HL-60 (cell line): ENCODE measurements around the gene XKR8.

Source experiments
- DNase-seq, 2 experiments: peaks; one replicate each; pipeline ENCODE4 v3.0.0-alpha.2; 2010 to 2020; ENCODE audit warnings: low read depth in 1 of 2, low spot score in 1 of 2
- H3K27ac ChIP-seq: fragments of 250-450 bp; sonication (Bioruptor Pico); replicated peaks from 2 replicates; pipeline ENCODE4 v1.5.1; 2020; ENCODE audit warnings: mild to moderate bottlenecking, moderate library complexity
- H3K27me3 ChIP-seq: fragments of 250-450 bp; sonication (Bioruptor Pico); 2 replicates; pipeline ENCODE4 v1.5.1; 2021; ENCODE audit warnings: mild to moderate bottlenecking, moderate library complexity; ENCODE audit not compliant: insufficient read depth, poor library complexity, severe bottlenecking
- H3K4me3 ChIP-seq: replicated peaks from 2 replicates; pipeline ENCODE4 v1.5.1; 2011; ENCODE audit warnings: mild to moderate bottlenecking, control low read depth, low read length; ENCODE audit not compliant: insufficient read depth
- GABPA ChIP-seq: IDR thresholded peaks from 2 replicates; pipeline ENCODE4 v1.6.1; 2012; ENCODE audit warnings: low read depth
- POLR2AphosphoS5 ChIP-seq: IDR thresholded peaks from 2 replicates; pipeline ENCODE4 v1.6.1; 2012; ENCODE audit warnings: low read depth
- REST ChIP-seq: IDR thresholded peaks from 2 replicates; pipeline ENCODE4 v1.6.1; 2012; ENCODE audit warnings: low read depth; ENCODE audit not compliant: insufficient replicate concordance
- SPI1 ChIP-seq: IDR thresholded peaks from 2 replicates; pipeline ENCODE4 v1.6.1; 2012; ENCODE audit warnings: low read depth, mild to moderate bottlenecking, borderline replicate concordance
- TF ChIP-seq, protein P1 (sequence below): IDR thresholded peaks from one replicate; pipeline ENCODE4 v1.5.1; 2011; ENCODE audit warnings: low read length, control low read depth, inconsistent platforms; ENCODE audit not compliant: insufficient read depth

The XKR8 gene

DNA sequence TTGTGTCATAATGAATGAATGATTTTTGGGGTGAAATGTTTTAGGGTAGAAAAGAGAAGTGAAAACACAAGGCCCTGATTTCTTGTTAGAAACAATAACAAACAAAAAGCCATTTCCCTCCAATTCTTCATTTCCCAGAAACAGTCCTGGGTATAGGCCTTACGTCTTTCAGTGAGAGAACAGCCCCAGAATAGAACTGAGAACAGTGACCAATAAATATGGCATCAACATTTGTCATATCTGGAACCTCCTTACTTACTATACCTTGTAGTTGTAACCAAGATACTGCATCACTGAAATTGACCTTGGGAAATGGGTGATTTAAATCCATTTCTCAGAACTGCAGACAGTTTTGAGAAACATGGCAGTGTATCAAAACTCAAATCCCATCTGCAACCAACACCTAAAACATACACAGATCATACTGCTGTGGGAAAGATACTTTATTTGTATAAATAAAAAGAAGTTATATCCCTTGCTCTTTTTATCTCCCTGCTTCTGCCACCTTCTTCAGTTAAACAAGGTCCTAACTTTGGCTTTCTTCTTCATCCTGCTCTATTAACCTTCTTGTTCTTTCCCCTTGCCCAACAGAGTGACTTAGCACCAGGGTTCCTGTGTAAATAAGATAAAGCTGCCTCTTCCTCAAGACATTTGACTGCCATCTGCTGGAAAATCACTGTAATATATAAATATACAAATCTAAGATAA, 19.5 kb downstream of the XKR8 start:
- peak; percentile 22 to 59 for DNase-seq
- Histone ChIP-seq H3K27me3 (no peaks in the 10 kb centered on the region), H3K4me3 (no peak overlapping the region), H3K27ac (no peak overlapping the region)
- TF ChIP-seq SPI1 (no peak), GABPA (no peak), REST (no peak), POLR2AphosphoS5 (no peak)
- TF ChIP-seq, protein P1, sequence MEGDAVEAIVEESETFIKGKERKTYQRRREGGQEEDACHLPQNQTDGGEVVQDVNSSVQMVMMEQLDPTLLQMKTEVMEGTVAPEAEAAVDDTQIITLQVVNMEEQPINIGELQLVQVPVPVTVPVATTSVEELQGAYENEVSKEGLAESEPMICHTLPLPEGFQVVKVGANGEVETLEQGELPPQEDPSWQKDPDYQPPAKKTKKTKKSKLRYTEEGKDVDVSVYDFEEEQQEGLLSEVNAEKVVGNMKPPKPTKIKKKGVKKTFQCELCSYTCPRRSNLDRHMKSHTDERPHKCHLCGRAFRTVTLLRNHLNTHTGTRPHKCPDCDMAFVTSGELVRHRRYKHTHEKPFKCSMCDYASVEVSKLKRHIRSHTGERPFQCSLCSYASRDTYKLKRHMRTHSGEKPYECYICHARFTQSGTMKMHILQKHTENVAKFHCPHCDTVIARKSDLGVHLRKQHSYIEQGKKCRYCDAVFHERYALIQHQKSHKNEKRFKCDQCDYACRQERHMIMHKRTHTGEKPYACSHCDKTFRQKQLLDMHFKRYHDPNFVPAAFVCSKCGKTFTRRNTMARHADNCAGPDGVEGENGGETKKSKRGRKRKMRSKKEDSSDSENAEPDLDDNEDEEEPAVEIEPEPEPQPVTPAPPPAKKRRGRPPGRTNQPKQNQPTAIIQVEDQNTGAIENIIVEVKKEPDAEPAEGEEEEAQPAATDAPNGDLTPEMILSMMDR: no peak

DNA sequence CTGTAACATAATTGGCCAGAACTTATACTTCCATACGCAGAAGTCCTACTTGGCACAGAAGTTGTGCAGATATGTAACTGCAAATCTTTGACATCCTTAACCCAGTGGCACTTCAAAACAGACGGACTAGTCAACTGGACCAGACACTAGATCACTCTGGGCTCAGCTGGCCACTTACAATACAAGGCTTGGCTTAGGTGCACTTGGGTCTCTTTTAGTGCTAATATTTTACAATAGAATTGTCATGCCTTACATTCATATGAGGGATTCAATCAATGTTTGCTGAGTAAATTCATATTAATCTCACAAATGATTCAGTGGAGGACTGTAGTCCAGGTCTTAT, 20.1 kb downstream of the XKR8 start:
- no peak for TF ChIP-seq SPI1
- TF ChIP-seq POLR2AphosphoS5: no peak
- no peak for TF ChIP-seq GABPA
- no peak for TF ChIP-seq REST
- TF ChIP-seq, protein P1: no peak
- Histone ChIP-seq H3K27me3 (no peaks in the 10 kb centered on the region), H3K27ac (no peak overlapping the region), H3K4me3 (no peak overlapping the region)
- DNase-seq: no peak

GRCh38 chr1:27980216-27980845, 20.6 kb downstream of the XKR8 start:
- no peak overlapping the region for H3K4me3 ChIP-seq
- DNase-seq: no peak
- no peaks in the 10 kb centered on the region for H3K27me3 ChIP-seq
- H3K27ac ChIP-seq: no peak overlapping the region
- TF ChIP-seq REST: no peak
